HG03469 (cell line): ENCODE results near the gene ITPR1.

Experiments used
- ATAC-seq: cut with Tn5 transposase; IDR thresholded peaks from one replicate; pipeline ENCODE4 v1.9.1; 2021; ENCODE audit warnings: mild to moderate bottlenecking, moderate library complexity, moderate number of reproducible peaks; ENCODE audit not compliant: unreplicated experiment

Gene ITPR1

DNA sequence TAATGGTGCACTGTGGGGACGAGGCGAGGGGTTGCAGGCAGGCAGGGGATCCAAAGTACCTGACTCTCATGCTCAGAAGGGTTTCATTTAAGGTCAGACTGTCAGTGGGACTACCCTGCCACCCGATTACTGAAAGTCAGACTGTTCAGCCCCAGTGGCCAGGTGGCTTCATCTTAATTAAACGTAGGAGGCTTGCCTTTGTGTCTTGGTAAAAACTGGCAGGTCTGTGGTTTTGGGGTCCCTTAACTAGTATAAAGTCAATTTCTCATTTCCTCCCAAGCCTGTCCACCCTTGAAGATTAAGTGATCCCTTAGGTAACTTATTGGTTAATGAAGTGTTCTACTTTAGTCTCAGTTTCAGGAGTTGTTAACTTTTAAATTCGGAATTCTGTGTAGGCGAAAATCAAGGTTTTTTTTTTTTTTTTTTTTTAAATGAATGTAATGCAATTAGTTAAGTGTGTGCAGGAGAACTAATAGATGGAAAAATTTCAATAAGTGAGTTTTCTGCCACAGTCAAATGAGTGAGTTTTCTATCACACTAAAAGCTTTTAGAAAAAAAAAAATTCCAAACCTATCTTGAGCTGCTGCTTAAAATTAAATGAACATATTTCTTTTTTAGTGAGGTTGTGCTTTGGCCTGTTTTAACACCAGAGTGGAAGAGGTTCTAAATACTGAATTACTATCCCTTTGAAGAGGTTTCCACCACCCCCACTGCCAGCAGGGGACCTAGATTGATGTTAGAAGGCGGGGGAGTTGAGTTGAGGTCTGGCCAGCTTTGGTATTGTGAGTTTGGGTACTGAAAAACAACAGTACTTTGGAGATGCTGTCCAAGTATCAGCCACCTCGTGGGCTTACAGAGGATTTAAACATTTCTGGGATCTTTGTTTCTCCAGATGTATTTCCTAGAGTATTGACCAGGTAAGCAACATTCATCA lies 15.2 kb downstream of the ITPR1 start:
- ATAC-seq: peak; percentile 60

DNA sequence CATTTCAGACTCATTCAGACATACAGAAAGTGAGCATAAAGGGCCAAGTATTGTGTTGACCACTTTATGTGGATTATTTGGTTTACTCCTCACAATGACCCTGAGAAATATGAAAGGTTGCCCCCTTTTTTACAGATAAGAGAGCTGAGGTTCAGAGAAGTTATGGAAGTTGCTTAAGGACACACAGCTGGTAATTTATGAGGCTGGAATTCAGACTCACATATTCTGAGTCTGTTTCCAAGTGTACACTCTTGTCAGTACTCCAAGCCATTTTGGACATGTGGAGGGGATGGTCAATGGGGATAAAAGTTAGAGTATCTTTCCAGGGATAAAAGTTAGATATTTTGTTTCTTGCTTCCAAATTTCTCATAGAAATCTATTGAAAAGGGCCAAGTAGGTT lies 15.9 kb downstream of the ITPR1 start:
- no peak for ATAC-seq

- ATAC-seq: no peak
Measured at GRCh38 chr3:4509983-4510755, 17.0 kb downstream of the ITPR1 start.

GRCh38 chr3:4511491-4512262 lies 18.5 kb downstream of the ITPR1 start:
- ATAC-seq: no peak

DNA sequence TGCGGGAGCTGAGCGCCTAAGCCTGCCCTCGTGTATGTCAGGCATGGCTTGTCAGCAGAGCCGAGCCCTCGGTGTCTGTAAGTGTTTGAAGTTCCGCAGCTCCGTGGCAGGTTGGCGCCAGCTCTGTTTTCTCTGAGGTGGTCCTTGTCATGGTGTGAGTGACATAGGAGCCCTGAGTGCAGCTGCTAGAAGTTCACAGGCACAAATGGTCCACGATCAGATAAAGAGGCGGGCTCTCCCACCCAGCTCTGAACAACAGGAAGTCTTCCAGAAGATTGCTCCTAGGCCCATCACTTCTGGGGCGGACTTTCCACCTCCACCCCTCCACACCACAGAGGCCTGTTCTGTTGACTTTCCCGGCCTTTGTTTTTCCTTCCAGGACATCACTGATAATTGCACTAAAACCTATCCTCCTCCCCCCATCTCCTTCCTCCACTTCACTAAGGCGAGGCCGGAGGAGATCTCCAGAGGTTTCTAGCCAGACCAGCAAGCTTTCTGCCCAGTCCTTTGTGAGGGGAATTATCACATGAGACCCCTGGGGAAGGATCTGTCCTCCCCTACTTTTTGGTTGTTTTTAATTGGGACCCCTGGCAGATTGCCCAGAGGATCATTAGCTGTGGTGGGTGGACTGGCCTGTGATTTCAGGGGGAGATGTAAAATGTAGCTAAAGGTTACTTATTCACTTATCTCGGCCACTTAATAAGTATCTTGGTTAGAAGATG lies 19.9 kb downstream of the ITPR1 start:
- ATAC-seq: no peak

DNA sequence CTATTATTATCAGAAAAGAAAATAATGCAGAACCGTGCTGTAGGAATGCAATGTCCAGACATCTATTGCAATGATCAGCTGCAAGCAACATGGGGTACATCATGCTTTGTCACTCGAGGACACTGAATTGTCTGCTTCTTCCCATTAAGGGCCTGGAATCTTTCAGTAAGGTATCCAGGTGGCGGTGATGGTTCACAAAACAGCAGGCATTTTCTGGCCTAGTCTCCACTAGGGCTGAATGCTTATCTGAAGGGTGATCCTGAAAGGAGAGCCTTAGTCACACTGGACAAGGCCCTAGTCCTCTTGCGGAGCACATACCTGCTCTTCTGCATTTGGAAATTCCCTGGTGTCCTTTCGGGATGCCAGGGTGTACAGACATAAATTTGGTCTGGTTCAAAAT lies 21.2 kb downstream of the ITPR1 start:
- no peak for ATAC-seq

- no peak for ATAC-seq
Measured at GRCh38 chr3:4514916-4515315, 21.8 kb downstream of the ITPR1 start.

GRCh38 chr3:4515916-4516579 lies 22.9 kb downstream of the ITPR1 start:
- no peak for ATAC-seq

DNA sequence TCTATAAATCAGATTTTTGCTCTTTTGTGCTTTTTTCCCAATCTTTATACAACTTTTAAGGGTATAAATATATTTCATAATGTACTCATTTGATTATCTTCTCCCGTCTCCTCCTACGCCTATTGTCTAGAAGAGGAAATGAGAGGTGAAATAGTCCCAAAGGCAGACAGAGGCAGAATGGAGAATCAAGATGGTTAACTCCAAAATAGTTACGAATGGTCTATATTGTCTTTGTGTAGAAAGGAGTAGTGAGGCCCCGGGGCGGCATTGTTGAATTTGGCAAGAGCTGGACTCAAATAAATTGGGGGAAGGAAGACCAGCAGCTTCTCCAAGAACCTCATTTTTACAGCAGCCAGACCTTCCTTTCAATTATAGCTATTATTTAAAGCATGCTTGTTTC lies 23.9 kb downstream of the ITPR1 start:
- ATAC-seq: no peak

- ATAC-seq: no peak
Measured at GRCh38 chr3:4517643-4518311, 24.6 kb downstream of the ITPR1 start.

DNA sequence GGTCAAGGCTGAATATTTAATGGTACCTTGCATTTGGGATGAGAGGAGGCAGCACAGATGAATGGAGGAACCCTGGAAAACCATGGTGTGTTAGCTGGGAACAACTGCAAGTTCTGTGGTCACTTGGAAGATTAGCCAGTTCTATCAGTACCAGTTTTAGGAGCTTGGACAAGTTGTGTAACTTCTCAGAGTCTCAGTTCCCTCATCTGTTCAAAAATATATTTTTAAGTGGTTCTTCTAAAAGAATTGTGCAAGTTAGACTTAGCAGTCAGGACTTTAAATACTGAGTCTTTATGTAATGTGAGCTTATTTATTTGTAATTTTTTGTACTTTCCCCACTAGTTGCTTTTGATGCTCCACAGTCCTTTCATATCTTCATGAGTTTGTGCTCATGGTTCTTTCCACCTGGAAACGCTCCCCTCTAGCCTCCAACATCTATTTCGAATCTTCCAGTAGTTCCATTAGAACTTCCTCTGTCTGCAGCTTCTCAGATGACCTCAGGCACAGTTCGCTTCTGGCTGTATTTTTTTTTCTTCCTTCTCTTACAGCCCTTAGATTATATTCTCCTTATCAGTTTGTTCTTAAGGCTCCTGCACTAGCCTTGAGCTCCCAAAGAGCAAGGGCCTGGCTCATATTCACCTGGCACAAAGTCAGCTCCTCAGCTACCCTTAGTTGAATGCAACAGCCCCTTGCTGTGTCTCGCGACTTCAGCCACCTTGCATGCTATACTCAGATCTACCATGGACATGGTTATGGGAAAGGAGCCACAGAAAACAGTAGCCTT lies 27.1 kb downstream of the ITPR1 start:
- ATAC-seq: no peak

DNA sequence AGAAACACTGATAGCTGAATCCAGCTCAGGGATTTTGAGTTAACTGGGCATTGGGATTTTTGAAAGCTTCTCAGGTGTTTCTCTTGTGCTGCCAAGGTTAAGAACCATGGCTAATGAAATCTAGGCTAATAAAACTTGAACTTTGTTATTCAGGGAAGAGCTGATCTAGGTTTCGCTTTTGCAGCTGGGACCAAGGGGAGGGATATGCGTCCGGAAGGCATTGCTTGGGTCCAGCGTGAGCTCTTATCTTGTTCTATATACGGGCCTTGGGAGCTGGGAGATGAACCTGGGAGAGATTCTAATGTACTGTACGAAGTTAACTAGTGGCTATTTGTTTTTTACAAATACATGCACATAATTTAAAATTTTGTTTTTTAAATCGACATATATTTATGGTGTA lies 29.8 kb downstream of the ITPR1 start:
- ATAC-seq: no peak

- no peak for ATAC-seq
Measured at GRCh38 chr3:4523710-4524698, 30.9 kb downstream of the ITPR1 start.

GRCh38 chr3:4525560-4526223 lies 32.5 kb downstream of the ITPR1 start:
- no peak for ATAC-seq

GRCh38 chr3:4528320-4528719 lies 35.2 kb downstream of the ITPR1 start:
- ATAC-seq: no peak

DNA sequence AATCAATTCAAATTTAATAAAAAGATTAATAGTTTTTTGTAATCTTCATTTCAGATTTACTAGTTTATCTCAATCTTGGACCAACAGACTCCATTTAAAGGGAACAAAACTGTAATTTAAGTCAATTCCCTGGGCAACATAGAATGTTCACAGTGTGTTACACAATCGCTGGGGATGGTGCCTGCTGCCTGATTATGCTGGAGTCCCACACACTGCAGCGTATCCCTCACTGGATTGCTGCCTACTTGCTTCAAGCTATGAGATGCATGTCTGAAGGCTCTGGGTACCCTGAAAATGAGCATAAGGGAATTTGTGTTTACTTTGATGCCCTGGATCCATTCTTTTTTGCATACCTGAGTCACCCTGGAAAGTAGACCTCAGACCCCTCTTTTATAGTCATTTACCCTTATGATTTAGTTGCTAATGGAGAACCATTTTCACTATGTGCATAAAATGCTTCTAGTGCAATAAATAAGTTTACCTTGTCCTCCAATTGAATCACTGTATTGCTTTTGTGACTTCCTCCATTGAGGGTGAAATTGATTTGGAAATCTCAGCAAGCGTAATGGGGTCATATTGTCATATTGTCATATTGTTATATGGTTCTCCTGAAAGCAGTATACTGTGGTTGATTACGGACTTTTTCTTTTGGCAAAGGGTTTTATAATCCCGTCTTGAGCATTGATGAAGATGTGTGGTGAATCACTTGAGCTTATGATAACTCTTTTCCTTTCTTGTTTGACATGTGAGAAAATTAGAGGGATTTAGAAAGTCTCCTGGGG lies 35.9 kb downstream of the ITPR1 start:
- no peak for ATAC-seq
